Mucosa of rectum (tissue), 2 donors: ENCODE results near the gene NUDT2.

ENCODE experiments used
- H3K27ac ChIP-seq, 2 donors: one replicate each; pipeline ENCODE4 v1.7.0; 2013; ENCODE audit warnings: inconsistent platforms in 2 of 2, low read depth in 2 of 2, low read length in 2 of 2
- H3K27me3 ChIP-seq, 2 donors: one replicate each; pipeline ENCODE4 v1.7.0; 2013; ENCODE audit warnings: low read length in 2 of 2; ENCODE audit not compliant: control insufficient read depth in 2 of 2, insufficient read depth in 2 of 2
- H3K36me3 ChIP-seq, 2 donors: one replicate each; pipeline ENCODE4 v1.7.0; 2013; ENCODE audit warnings: low read length in 2 of 2; ENCODE audit not compliant: control insufficient read depth in 2 of 2, insufficient read depth in 2 of 2
- H3K4me1 ChIP-seq, 2 donors: one replicate each; pipeline ENCODE4 v1.7.0; 2013; ENCODE audit warnings: low read length in 2 of 2, mild to moderate bottlenecking in 1 of 2; ENCODE audit not compliant: control insufficient read depth in 2 of 2, insufficient read depth in 2 of 2
- H3K4me3 ChIP-seq, 2 donors: one replicate each; pipeline ENCODE4 v1.7.0; 2013; ENCODE audit warnings: low read length in 2 of 2
- H3K9ac ChIP-seq, 2 donors: one replicate each; pipeline ENCODE4 v1.7.0; 2013; ENCODE audit warnings: low read length in 2 of 2, low read depth in 1 of 2, mild to moderate bottlenecking in 1 of 2
- H3K9me3 ChIP-seq, 2 donors: one replicate each; pipeline ENCODE4 v1.7.0; 2013; ENCODE audit warnings: low read length in 2 of 2; ENCODE audit not compliant: control insufficient read depth in 2 of 2
- donor health status: healthy.
- donor health status: Normal muscosa, but diverticular disease.

NUDT2 gene

GRCh38 chr9:34376596-34377403, 47.4 kb downstream of the NUDT2 start, which contains the start of gene MYORG:
MYORG (minus strand) TSS chr9:34376898; CDS start chr9:34372943, 3,955 bp downstream.
- H3K36me3 ChIP-seq = peaks cover 6 to 9% of the 10 kb centered on the region in 2 donors
- no peaks in the 10 kb centered on the region for H3K27me3 ChIP-seq
- H3K9ac ChIP-seq = peak within 1 kb of the TSS; percentile 94
- H3K9me3 ChIP-seq = no peaks in the 10 kb centered on the region
- H3K27ac ChIP-seq = peak within 1 kb of the TSS; percentile 94 to 98
- peaks cover 37 to 43% of the 10 kb centered on the region in 2 donors for H3K4me1 ChIP-seq
- peak within 1 kb of the TSS; percentile 94 to 95 for H3K4me3 ChIP-seq

- Histone ChIP-seq H3K9me3 (no peaks in the 10 kb centered on the region), H3K4me3 (peak overlapping the region; percentile 94 to 95), H3K9ac (peak overlapping the region; percentile 81 to 94), H3K4me1 (peaks cover 37 to 43% of the 10 kb centered on the region in 2 donors), H3K27me3 (no peaks in the 10 kb centered on the region), H3K36me3 (peaks cover under 1 to 3% of the 10 kb centered on the region in 2 donors), H3K27ac (peak overlapping the region; percentile 94 to 98)
Observed at GRCh38 chr9:34377404-34377746, 48.0 kb downstream of the NUDT2 start.

- H3K4me1 ChIP-seq = peaks cover 37 to 43% of the 10 kb centered on the region in 2 donors
- no peaks in the 10 kb centered on the region for H3K27me3 ChIP-seq
- H3K36me3 ChIP-seq = no peaks in the 10 kb centered on the region
- H3K9ac ChIP-seq = no peak overlapping the region
- H3K9me3 ChIP-seq = no peaks in the 10 kb centered on the region
- no peak overlapping the region for H3K4me3 ChIP-seq
- H3K27ac ChIP-seq = no peak overlapping the region
Observed at GRCh38 chr9:34378376-34379060, 49.1 kb downstream of the NUDT2 start.

- no peaks in the 10 kb centered on the region for H3K36me3 ChIP-seq
- peak overlapping the region; percentile 69 to 77 for H3K4me3 ChIP-seq
- no peaks in the 10 kb centered on the region for H3K27me3 ChIP-seq
- no peaks in the 10 kb centered on the region for H3K9me3 ChIP-seq
- H3K4me1 ChIP-seq = peaks cover 33 to 35% of the 10 kb centered on the region in 2 donors
- peak overlapping the region; percentile 42 to 70 for H3K27ac ChIP-seq
- peak overlapping the region; percentile 63 to 67 for H3K9ac ChIP-seq
Observed at GRCh38 chr9:34379334-34380033, 50.1 kb downstream of the NUDT2 start.

- H3K9ac ChIP-seq = peak overlapping the region; percentile 63 to 67
- no peaks in the 10 kb centered on the region for H3K27me3 ChIP-seq
- H3K27ac ChIP-seq = peak overlapping the region; percentile 70 to 78
- no peaks in the 10 kb centered on the region for H3K9me3 ChIP-seq
- peaks cover 33 to 34% of the 10 kb centered on the region in 2 donors for H3K4me1 ChIP-seq
- peak overlapping the region; percentile 69 to 77 for H3K4me3 ChIP-seq
- H3K36me3 ChIP-seq = no peaks in the 10 kb centered on the region
Observed at GRCh38 chr9:34380034-34380510, 50.7 kb downstream of the NUDT2 start.

GRCh38 chr9:34380511-34381315, 51.3 kb downstream of the NUDT2 start:
- Histone ChIP-seq H3K27ac (peak overlapping the region; percentile 70 to 78), H3K9me3 (no peaks in the 10 kb centered on the region), H3K4me1 (peaks cover 27 to 28% of the 10 kb centered on the region in 2 donors), H3K4me3 (peak overlapping the region; percentile 74 to 79), H3K9ac (peak overlapping the region; percentile 87 to 89), H3K27me3 (no peaks in the 10 kb centered on the region), H3K36me3 (no peaks in the 10 kb centered on the region)

- Histone ChIP-seq H3K27me3 (no peaks in the 10 kb centered on the region), H3K36me3 (no peaks in the 10 kb centered on the region), H3K9ac (peak overlapping the region; percentile 87 to 89), H3K4me1 (peaks cover 23% of the 10 kb centered on the region in 2 donors), H3K27ac (peak overlapping the region; percentile 70 to 78), H3K9me3 (no peaks in the 10 kb centered on the region), H3K4me3 (peak overlapping the region; percentile 74 to 79)
Observed at GRCh38 chr9:34381323-34381722, 52.0 kb downstream of the NUDT2 start.

- H3K27ac ChIP-seq = no peak overlapping the region
- no peak overlapping the region for H3K4me3 ChIP-seq
- H3K9me3 ChIP-seq = no peaks in the 10 kb centered on the region
- H3K4me1 ChIP-seq = peaks cover 21 to 23% of the 10 kb centered on the region in 2 donors
- no peak overlapping the region for H3K9ac ChIP-seq
- H3K27me3 ChIP-seq = no peaks in the 10 kb centered on the region
- H3K36me3 ChIP-seq = no peaks in the 10 kb centered on the region
Observed at GRCh38 chr9:34382054-34382453, 52.7 kb downstream of the NUDT2 start.

- Histone ChIP-seq H3K9me3 (no peaks in the 10 kb centered on the region), H3K36me3 (no peaks in the 10 kb centered on the region), H3K27ac (no peak overlapping the region), H3K9ac (no peak overlapping the region), H3K27me3 (no peaks in the 10 kb centered on the region), H3K4me3 (no peak overlapping the region), H3K4me1 (peaks cover 17 to 23% of the 10 kb centered on the region in 2 donors)
Observed at GRCh38 chr9:34382879-34383278, 53.5 kb downstream of the NUDT2 start.
